ENCODE results near the gene KLK1. TPM values are rescaled to one million over a fixed set of nuclear protein-coding genes. Genes with fewer than 3 reads are reported as not detected.
"Not testable (repeated sequence)": the region's sequence is repeated elsewhere in the genome, so short reads cannot be mapped to it uniquely, and the experiment has no call there.

The KLK1 gene
- total RNA-seq, 4 donors from 2014 or later = 0.82 TPM; not detected in 3

DNA sequence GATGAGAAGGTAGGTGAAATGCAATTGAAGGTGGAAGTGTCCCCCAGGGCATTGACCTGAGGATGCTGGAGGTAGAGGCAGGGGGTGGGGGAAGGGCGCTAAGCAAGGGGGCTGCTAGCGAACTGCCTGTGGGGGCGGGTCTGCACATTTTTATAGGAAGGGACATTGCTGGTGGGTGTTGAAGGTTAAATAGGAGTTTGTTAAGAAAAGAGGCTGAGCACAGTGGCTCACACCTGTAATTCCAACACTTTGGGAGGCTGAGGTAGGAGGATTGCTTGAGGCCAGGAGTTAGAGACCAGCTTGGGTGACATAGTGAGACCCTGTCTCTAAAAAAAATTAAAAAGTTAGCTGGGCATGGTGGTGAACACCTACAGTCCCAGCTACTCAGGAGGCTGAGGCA is 38.9 kb downstream of the KLK1 start:
- Histone ChIP-seq H3K4me1 (no peaks in the 10 kb centered on the region), H3K36me3 (no peaks in the 10 kb centered on the region), H3K27me3 (peaks cover 0 to 7% of the 10 kb centered on the region in 2 donors), H3K27ac (no peak overlapping the region), H3K4me3 (no peak overlapping the region), H3K9me3 (no peaks in the 10 kb centered on the region)
- intact Hi-C loops (cut with DNase I; ENCODE audit: low total_unique reads) = loop anchor here (10.0 kb wide), 1 partner anchor 410 kb away; the partner anchor contains the start of gene NR1H2
- DNase-seq = no peak
- no peak for TF ChIP-seq POLR2A (IDR thresholded peaks at IDR 0.05)
- TF ChIP-seq, protein P1, sequence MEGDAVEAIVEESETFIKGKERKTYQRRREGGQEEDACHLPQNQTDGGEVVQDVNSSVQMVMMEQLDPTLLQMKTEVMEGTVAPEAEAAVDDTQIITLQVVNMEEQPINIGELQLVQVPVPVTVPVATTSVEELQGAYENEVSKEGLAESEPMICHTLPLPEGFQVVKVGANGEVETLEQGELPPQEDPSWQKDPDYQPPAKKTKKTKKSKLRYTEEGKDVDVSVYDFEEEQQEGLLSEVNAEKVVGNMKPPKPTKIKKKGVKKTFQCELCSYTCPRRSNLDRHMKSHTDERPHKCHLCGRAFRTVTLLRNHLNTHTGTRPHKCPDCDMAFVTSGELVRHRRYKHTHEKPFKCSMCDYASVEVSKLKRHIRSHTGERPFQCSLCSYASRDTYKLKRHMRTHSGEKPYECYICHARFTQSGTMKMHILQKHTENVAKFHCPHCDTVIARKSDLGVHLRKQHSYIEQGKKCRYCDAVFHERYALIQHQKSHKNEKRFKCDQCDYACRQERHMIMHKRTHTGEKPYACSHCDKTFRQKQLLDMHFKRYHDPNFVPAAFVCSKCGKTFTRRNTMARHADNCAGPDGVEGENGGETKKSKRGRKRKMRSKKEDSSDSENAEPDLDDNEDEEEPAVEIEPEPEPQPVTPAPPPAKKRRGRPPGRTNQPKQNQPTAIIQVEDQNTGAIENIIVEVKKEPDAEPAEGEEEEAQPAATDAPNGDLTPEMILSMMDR (IDR thresholded peaks at IDR 0.05) = no peak

DNA sequence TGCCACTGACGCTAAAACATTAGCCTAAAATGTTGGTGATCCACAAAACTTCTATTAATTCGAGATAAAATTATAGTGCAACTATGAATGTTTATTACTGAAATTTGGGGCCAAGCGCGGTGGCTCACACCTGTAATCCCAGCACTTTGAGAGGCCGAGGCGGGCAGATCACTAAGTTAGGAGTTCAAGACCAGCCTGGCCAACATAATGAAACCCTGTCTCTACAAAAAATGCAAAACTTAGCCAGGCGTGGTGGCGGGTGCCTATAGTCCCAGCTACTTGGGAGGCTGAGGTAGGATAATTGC is 39.8 kb downstream of the KLK1 start:
- H3K9me3 ChIP-seq, H3K27ac ChIP-seq, H3K4me1 ChIP-seq, H3K4me3 ChIP-seq, H3K36me3 ChIP-seq, DNase-seq: not testable (repeated sequence)
- intact Hi-C loops (cut with DNase I; ENCODE audit: low total_unique reads) = loop anchor here (10.0 kb wide), 1 partner anchor 409 kb away; the partner anchor contains the start of gene NR1H2
- H3K27me3 ChIP-seq = peaks cover 0 to 16% of the 10 kb centered on the region in 2 donors

DNA sequence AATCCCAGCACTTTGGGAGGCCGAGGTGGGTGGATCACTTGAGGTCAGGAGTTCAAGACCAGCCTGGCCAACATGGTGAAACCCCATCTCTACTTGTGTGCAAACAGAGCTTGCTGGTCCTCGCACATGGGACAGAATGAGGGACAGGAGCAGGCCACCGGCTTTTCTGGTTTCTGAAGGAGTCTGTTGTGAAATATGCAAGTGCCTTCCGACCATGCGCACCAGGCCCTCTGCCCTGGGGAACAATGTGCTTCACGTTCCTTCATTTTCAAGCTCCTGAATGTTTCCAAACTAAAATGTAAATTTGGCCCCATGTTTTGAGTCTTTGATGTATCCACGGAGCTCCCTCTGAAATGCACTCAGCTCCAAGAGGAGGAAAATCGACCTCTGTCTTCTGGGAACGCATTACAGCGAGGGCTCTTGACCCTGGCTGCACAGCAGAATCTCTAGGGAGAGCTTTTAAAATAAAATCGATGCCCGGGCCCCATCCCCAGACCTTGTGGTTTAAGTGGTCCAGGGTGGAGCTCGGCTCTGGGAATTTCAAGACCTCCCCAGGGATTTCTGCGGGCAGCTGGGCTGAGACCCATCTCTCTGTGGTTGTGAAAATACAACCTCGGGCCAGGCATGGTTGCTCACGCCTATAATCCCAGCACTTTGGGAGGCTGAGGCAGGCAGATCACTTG is 42.7 kb downstream of the KLK1 start:
- DNase-seq = no peak
- Histone ChIP-seq H3K27me3 (peaks cover 0 to 38% of the 10 kb centered on the region in 2 donors), H3K4me1 (no peaks in the 10 kb centered on the region), H3K4me3 (no peak overlapping the region), H3K27ac (no peak overlapping the region), H3K36me3 (no peaks in the 10 kb centered on the region), H3K9me3 (no peaks in the 10 kb centered on the region)
- intact Hi-C loops (cut with DNase I; ENCODE audit: low total_unique reads) = loop anchor here (10.0 kb wide), 1 partner anchor 406 kb away; the partner anchor contains the start of gene NR1H2
- TF ChIP-seq, protein P1 (IDR thresholded peaks at IDR 0.05) = no peak
- no peak for TF ChIP-seq POLR2A (IDR thresholded peaks at IDR 0.05)

DNA sequence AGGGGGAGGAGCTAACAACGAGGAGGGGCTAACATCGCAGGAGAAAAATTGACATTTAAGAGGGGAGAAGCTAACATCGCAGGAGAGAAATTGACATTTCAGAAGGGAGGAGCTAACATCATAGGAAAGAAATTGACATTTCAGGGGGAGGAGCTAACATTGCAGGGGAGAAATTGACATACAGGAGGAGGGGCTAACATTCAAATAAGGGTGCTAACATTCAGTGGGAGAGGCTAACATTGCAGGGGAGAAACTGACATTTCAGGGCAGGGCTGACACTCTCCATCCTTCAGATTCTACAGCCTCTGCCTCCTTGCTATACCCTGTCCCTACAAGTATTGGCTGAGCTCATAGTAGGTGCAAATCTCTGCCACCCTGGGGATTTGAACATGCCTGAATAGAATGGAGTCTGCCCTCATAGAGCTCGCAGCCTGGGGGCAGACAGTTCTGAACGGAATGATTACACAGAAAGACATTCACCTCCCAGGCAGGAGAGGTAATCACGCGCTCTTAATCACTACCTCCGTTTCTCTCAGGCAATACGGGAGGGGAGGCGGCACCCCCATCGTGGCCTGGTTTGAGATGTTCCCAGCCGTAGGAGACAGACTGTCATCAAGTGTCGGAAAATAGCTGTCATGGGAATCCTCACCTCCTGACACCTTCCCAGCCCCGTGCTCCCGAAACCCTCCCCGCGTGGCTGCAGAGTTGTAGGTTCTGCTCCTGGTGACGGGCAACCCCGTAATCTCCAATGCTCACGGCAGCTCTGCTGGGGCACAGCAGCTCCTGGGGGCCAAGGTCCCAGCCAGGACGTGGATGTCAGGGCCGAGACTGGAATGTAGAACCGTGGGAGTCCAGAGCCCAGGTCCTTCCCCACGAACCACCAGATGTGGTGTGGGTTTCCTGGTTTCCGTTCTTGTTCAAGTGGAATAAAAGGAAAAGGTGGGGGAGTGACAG is 43.8 kb downstream of the KLK1 start:
- Histone ChIP-seq H3K27me3 (peaks cover 0 to 38% of the 10 kb centered on the region in 2 donors), H3K36me3 (no peaks in the 10 kb centered on the region), H3K4me3 (no peak overlapping the region), H3K9me3 (no peaks in the 10 kb centered on the region), H3K4me1 (no peaks in the 10 kb centered on the region), H3K27ac (no peak overlapping the region)
- TF ChIP-seq, protein P1 (IDR thresholded peaks at IDR 0.05) = no peak
- TF ChIP-seq POLR2A (IDR thresholded peaks at IDR 0.05) = no peak
- intact Hi-C loops (cut with DNase I; ENCODE audit: low total_unique reads) = loop anchor here (10.0 kb wide), 2 partner anchors 405 to 425 kb away; partner anchors contain the start of gene NR1H2
- no peak for DNase-seq

DNA sequence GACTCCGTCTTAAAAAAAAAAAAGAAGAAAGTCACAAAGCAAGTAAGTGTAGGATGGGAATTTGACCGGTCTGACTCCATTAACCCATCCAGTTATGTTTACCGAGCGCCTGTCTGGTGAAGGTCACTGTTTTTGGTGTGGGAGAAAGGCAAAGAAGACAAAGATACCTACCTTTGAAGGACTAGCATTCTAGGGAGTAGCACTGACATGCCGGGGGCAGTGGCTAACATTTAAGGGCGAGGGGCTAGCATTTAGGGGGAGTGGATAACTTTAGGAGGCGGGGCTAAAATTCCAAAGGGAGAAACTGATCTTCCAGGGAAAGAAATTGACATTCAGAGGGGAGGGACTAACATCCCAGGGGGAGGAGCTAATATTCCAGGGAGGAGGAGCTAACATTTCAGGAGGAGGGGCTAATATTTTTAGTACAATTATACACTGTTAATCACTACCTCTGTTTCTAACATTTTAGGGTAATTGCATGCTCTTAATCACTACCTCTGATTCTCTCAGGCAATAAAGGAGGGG is 44.6 kb downstream of the KLK1 start:
- TF ChIP-seq, protein P1 (IDR thresholded peaks at IDR 0.05) = no peak
- no peak for TF ChIP-seq POLR2A (IDR thresholded peaks at IDR 0.05)
- no peak for DNase-seq
- Histone ChIP-seq H3K9me3 (no peaks in the 10 kb centered on the region), H3K27me3 (peaks cover 0 to 38% of the 10 kb centered on the region in 2 donors), H3K4me3 (no peak overlapping the region), H3K36me3 (no peaks in the 10 kb centered on the region), H3K27ac (no peak overlapping the region), H3K4me1 (no peaks in the 10 kb centered on the region)
- intact Hi-C loops (cut with DNase I; ENCODE audit: low total_unique reads) = loop anchor here (10.0 kb wide), 1 partner anchor 424 kb away; no protein-coding TSS in a partner anchor
